HepG2 (cell line): ENCODE measurements around the gene HNRNPA2B1. TPM values are rescaled to one million over a fixed set of nuclear protein-coding genes. Genes with fewer than 3 reads are reported as not detected.

Experiments used
- AKAP8 ChIP-seq: sonication (generic); formaldehyde crosslinking; IDR thresholded peaks from 2 replicates; pipeline ENCODE4 v1.5.1; 2020; ENCODE audit warnings: mild to moderate bottlenecking, missing genetic modification reagents
- BORCS8-MEF2B ChIP-seq: sonication (generic); formaldehyde crosslinking; IDR thresholded peaks from 2 replicates; pipeline ENCODE4 v1.8.0; 2022; ENCODE audit warnings: mild to moderate bottlenecking, missing genetic modification reagents
- CBX2 ChIP-seq, 2 experiments: fragments of 200-600 bp in 1 of 2; sonication (generic); formaldehyde crosslinking in 1 of 2; IDR thresholded peaks; 2 replicates each; pipeline versions ENCODE4 v1.7.0 to v1.8.1; 2018 to 2022; ENCODE audit warnings: low read depth in 2 of 2, low read length in 1 of 2, mild to moderate bottlenecking in 1 of 2, missing genetic modification reagents in 1 of 2
- CEBPB ChIP-seq: IDR thresholded peaks from 2 replicates; pipeline ENCODE4 v1.6.1; 2011; ENCODE audit warnings: low read depth, low read length, improper control_type of control experiment, borderline replicate concordance
- DNMT3B ChIP-seq: conservative IDR thresholded peaks from 2 replicates; pipeline ENCODE4 v1.6.1; 2016; ENCODE audit warnings: missing biosample characterization, control low read depth
- ETV6 ChIP-seq: sonication (generic); formaldehyde crosslinking; conservative IDR thresholded peaks from 2 replicates; pipeline ENCODE4 v1.4.0; 2020; ENCODE audit warnings: missing genetic modification reagents
- KDM2A ChIP-seq: sonication (generic); formaldehyde crosslinking; IDR thresholded peaks from 2 replicates; pipeline ENCODE4 v1.4.0; 2020; ENCODE audit warnings: low read depth, missing genetic modification reagents, borderline replicate concordance
- MYC ChIP-seq: sonication (generic); formaldehyde crosslinking; IDR thresholded peaks from 2 replicates; pipeline ENCODE4 v1.9.0; 2021; ENCODE audit warnings: missing genetic modification reagents, borderline replicate concordance
- NFE2 ChIP-seq: sonication (generic); formaldehyde crosslinking; IDR thresholded peaks from 2 replicates; pipeline ENCODE4 v1.4.0; 2020; ENCODE audit warnings: missing genetic modification reagents
- NR1H2 ChIP-seq: sonication (generic); formaldehyde crosslinking; IDR thresholded peaks from 2 replicates; pipeline ENCODE4 v1.8.1; 2022; ENCODE audit warnings: low read depth, missing genetic modification reagents, borderline replicate concordance
- PREB ChIP-seq: sonication (generic); formaldehyde crosslinking; IDR thresholded peaks from 2 replicates; pipeline ENCODE4 v1.4.0; 2020; ENCODE audit warnings: missing genetic modification reagents
- RBFOX2 ChIP-seq: fragments of 200-400 bp; formaldehyde crosslinking; IDR thresholded peaks from 2 replicates; pipeline ENCODE4 v1.6.1; 2017; ENCODE audit warnings: low read depth, mild to moderate bottlenecking, low read length
- REXO4 ChIP-seq: sonication (generic); formaldehyde crosslinking; IDR thresholded peaks from 2 replicates; pipeline ENCODE4 v1.8.0; 2022; ENCODE audit warnings: missing genetic modification reagents, mild to moderate bottlenecking, borderline replicate concordance
- TEAD2 ChIP-seq: sonication (generic); formaldehyde crosslinking; IDR thresholded peaks from 2 replicates; pipeline ENCODE4 v1.9.0; 2021; ENCODE audit warnings: missing genetic modification reagents
- U2AF2 ChIP-seq: fragments of 200-400 bp; formaldehyde crosslinking; IDR thresholded peaks from 2 replicates; pipeline ENCODE4 v1.6.1; 2017; ENCODE audit warnings: low read depth, mild to moderate bottlenecking, low read length
- ZFP36L1 ChIP-seq: sonication (generic); formaldehyde crosslinking; IDR thresholded peaks from 2 replicates; pipeline ENCODE4 v1.8.0; 2022; ENCODE audit warnings: mild to moderate bottlenecking, missing genetic modification reagents, moderate library complexity
- ZFP90 ChIP-seq: sonication (generic); formaldehyde crosslinking; IDR thresholded peaks from 2 replicates; pipeline ENCODE4 v1.8.0; 2022; ENCODE audit warnings: missing genetic modification reagents, mild to moderate bottlenecking, inconsistent platforms, borderline replicate concordance
- ZNF256 ChIP-seq: sonication (generic); formaldehyde crosslinking; conservative IDR thresholded peaks from 2 replicates; pipeline ENCODE4 v1.4.0; 2020; ENCODE audit warnings: missing genetic modification reagents
- ZNF33A ChIP-seq: sonication (generic); formaldehyde crosslinking; IDR thresholded peaks from 2 replicates; pipeline ENCODE4 v1.5.1; 2020; ENCODE audit warnings: missing genetic modification reagents, mild to moderate bottlenecking, moderate library complexity, borderline replicate concordance
- ZNF446 ChIP-seq: sonication (generic); formaldehyde crosslinking; IDR thresholded peaks from 2 replicates; pipeline ENCODE4 v1.5.0; 2020; ENCODE audit warnings: mild to moderate bottlenecking, missing genetic modification reagents
- ZNF616 ChIP-seq: sonication (generic); formaldehyde crosslinking; IDR thresholded peaks from 2 replicates; pipeline ENCODE4 v1.5.0; 2020; ENCODE audit warnings: low read depth, mild to moderate bottlenecking, missing genetic modification reagents
- ZNF644 ChIP-seq: IDR thresholded peaks from 2 replicates; pipeline ENCODE4 v1.6.1; 2016; ENCODE audit warnings: low read depth
- polyA plus RNA-seq, 8 experiments: library from polyadenylated mRNA; depleted of rRNA in 3 of 8; stranded (reverse) in 7 of 8; unstranded in 1 of 8; fragments of >200 nt; fragmentation: Illumina TruSeq in 4 of 8; extraction: Trizol in 4 of 8; gene quantifications; 2 replicates each; pipeline versions ENCODE4 v1.2.1 to v1.2.3, GENCODE V29; 2011 to 2016; ENCODE audit warnings: low read depth in 4 of 8, missing spikeins in 1 of 8, mixed read lengths in 1 of 8; ENCODE audit not compliant: insufficient read depth in 1 of 8
- total RNA-seq, 5 experiments: library from RNA; depleted of rRNA; stranded (reverse); fragments of >200 nt; fragmentation: Illumina TruSeq; extraction: Trizol; gene quantifications; 2 replicates each; pipeline ENCODE4 v1.2.3, GENCODE V29; 2016; ENCODE audit warnings: low read depth in 1 of 5
- TF ChIP-seq, protein P1 (sequence below): sonication (generic); formaldehyde crosslinking; IDR thresholded peaks from 2 replicates; pipeline ENCODE4 v1.8.0; 2023; ENCODE audit warnings: mild to moderate bottlenecking, missing genetic modification reagents
- TF ChIP-seq, protein P2 (sequence below): sonication (generic); formaldehyde crosslinking; IDR thresholded peaks from 2 replicates; pipeline ENCODE4 v1.8.1; 2023; ENCODE audit warnings: mild to moderate bottlenecking, moderate library complexity, missing genetic modification reagents
- TF ChIP-seq, protein P3 (sequence below): sonication (generic); formaldehyde crosslinking; IDR thresholded peaks from 2 replicates; pipeline ENCODE4 v1.5.0; 2020; ENCODE audit warnings: missing genetic modification reagents, mild to moderate bottlenecking, borderline replicate concordance
- TF ChIP-seq, protein P4 (sequence below): sonication (generic); formaldehyde crosslinking; IDR thresholded peaks from 2 replicates; pipeline ENCODE4 v1.4.0; 2020; ENCODE audit warnings: missing genetic modification reagents

HNRNPA2B1 gene
- total and polyA plus RNA-seq, 2 of the 13 experiments (the other 11 are each of a cell fraction or from before 2014, with no cell fraction given), result 193 to 412 TPM

- TF ChIP-seq PREB (CRISPR knock-in tag) (no peak), ZNF446 (no peak; the same call in 1 of the 2 replicates), MYC (CRISPR knock-in tag) (no peak; the same call in 1 of the 2 replicates), CBX2 (IDR thresholded peaks at IDR 0.05; ENCODE audit: low read depth, low read length) (no peak), CBX2 (CRISPR knock-in tag; IDR thresholded peaks at IDR 0.05; ENCODE audit: low read depth) (no peak), DNMT3B (no peak), AKAP8 (CRISPR knock-in tag) (no peak), BORCS8-MEF2B (CRISPR knock-in tag) (no peak), ZNF616 (CRISPR knock-in tag) (no peak), NFE2 (no peak), NR1H2 (CRISPR knock-in tag) (no peak), ZFP36L1 (CRISPR knock-in tag) (no peak), KDM2A (CRISPR knock-in tag) (peak; percentile 41; the same call in 1 of the 2 replicates), CEBPB (no peak), ZNF256 (no peak), REXO4 (CRISPR knock-in tag) (no peak), ZNF33A (no peak), ZFP90 (CRISPR knock-in tag) (no peak), ZNF644 (CRISPR knock-in tag) (no peak), TEAD2 (CRISPR knock-in tag) (no peak), RBFOX2 (peak; percentile 88), U2AF2 (no peak), ETV6 (0 out of 2 replicates have a peak, but pooled peaks have one; percentile 47)
- TF ChIP-seq, protein P1, sequence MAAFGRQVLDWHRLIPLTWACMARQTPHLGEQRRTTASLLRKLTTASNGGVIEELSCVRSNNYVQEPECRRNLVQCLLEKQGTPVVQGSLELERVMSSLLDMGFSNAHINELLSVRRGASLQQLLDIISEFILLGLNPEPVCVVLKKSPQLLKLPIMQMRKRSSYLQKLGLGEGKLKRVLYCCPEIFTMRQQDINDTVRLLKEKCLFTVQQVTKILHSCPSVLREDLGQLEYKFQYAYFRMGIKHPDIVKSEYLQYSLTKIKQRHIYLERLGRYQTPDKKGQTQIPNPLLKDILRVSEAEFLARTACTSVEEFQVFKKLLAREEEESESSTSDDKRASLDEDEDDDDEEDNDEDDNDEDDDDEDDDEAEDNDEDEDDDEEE (CRISPR knock-in tag), result no peak; the same call in 1 of the 2 replicates
- TF ChIP-seq, protein P2, sequence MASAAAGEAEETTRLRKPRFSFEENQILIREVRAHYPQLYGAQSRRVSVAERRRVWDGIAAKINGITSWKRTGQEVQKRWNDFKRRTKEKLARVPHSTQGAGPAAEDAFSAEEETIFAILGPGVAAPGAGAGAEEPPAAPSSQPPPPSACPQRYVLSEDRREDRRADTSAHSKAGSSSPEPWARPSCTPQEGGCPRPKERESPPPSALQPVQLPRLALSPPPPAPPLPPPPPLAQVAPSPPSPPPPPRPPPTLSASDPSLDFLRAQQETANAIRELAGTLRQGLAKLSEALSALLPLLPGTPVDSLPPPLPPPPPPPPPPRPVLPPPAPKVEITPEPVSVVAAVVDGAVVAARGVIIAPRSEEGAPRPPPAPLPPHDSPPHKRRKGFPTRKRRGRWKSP, result no peak; the same call in 1 of the 2 replicates
- TF ChIP-seq, protein P3, sequence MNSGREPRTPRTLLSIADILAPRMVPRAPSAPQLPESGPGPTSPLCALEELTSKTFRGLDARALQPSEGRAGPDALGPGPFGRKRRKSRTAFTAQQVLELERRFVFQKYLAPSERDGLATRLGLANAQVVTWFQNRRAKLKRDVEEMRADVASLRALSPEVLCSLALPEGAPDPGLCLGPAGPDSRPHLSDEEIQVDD (CRISPR knock-in tag), result no peak; the same call in 1 of the 2 replicates
- TF ChIP-seq, protein P4, sequence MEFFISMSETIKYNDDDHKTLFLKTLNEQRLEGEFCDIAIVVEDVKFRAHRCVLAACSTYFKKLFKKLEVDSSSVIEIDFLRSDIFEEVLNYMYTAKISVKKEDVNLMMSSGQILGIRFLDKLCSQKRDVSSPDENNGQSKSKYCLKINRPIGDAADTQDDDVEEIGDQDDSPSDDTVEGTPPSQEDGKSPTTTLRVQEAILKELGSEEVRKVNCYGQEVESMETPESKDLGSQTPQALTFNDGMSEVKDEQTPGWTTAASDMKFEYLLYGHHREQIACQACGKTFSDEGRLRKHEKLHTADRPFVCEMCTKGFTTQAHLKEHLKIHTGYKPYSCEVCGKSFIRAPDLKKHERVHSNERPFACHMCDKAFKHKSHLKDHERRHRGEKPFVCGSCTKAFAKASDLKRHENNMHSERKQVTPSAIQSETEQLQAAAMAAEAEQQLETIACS, result peak; percentile 86
Observed at GRCh38 chr7:26201247-26202018, 887 bp upstream of the HNRNPA2B1 start, which contains the start of gene CBX3 (continued).
